Gastroesophageal sphincter (tissue), 4 donors: ENCODE data around the gene AMMECR1. TPM values are rescaled to one million over a fixed set of nuclear protein-coding genes. Genes with fewer than 3 reads are reported as not detected.

Experiments
- ATAC-seq: fragments of 150-250 bp; one replicate; pipeline ENCODE4 v1.9.1; 2016; ENCODE audit warnings: mild to moderate bottlenecking, moderate library complexity
- H3K27ac ChIP-seq, 4 donors: fragments of 200-600 bp; sonication (generic) in 3 of 4; 1 replicate in 3 of 4; 2 replicates in 1 of 4; pipeline ENCODE4 v1.5.1; 2016 to 2019
- H3K27me3 ChIP-seq: fragments of 200-600 bp; sonication (generic); one replicate; pipeline ENCODE4 v1.5.1; 2019
- H3K36me3 ChIP-seq, 2 donors: fragments of 200-600 bp; sonication (generic); one replicate each; pipeline ENCODE4 v1.5.1; 2019; ENCODE audit warnings: control low read depth in 1 of 2
- H3K4me1 ChIP-seq, 3 donors: fragments of 200-600 bp; sonication (generic); 1 replicate in 2 of 3; 2 replicates in 1 of 3; pipeline ENCODE4 v1.5.1; 2016 to 2019; ENCODE audit warnings: control low read depth in 2 of 3
- H3K4me3 ChIP-seq, 2 donors: fragments of 200-600 bp; sonication (generic); one replicate each; pipeline ENCODE4 v1.5.1; 2019; ENCODE audit warnings: mild to moderate bottlenecking in 1 of 2, moderate library complexity in 1 of 2
- H3K9me3 ChIP-seq, 3 donors: fragments of 200-600 bp; sonication (generic); one replicate each; pipeline ENCODE4 v1.5.1; 2017 to 2019; ENCODE audit warnings: control low read depth in 2 of 3
- EP300 ChIP-seq: sonication (generic); formaldehyde crosslinking; IDR thresholded peaks from one replicate; pipeline ENCODE4 v1.6.1; 2017; ENCODE audit warnings: antibody characterized with exemption, mild to moderate bottlenecking
- POLR2A ChIP-seq, 2 donors: fragments of 450-650 bp; IDR thresholded peaks; one replicate each; pipeline ENCODE4 v1.6.1; 2017; ENCODE audit warnings: antibody characterized with exemption in 2 of 2, mild to moderate bottlenecking in 2 of 2, moderate library complexity in 1 of 2
- POLR2AphosphoS5 ChIP-seq: sonication (generic); formaldehyde crosslinking; IDR thresholded peaks from one replicate; pipeline ENCODE4 v1.6.1; 2017; ENCODE audit warnings: antibody characterized with exemption
- WGBS, 2 donors: methylation state at CpG; one replicate each; pipeline ENCODE4 v1.1.5; 2018; ENCODE audit warnings: low coverage in 1 of 2; 5-methylcytosine and 5-hydroxymethylcytosine counted together
- total RNA-seq, 4 donors: library from RNA; depleted of rRNA; stranded (reverse); fragments of >200 nt; gene quantifications; one replicate each; pipeline ENCODE4 v1.1.0, GENCODE V29; 2016
- TF ChIP-seq, protein P1 (sequence below), 4 experiments: fragments of 200-600 bp in 2 of 4; fragments of 450-650 bp in 2 of 4; sonication (generic) in 1 of 4; IDR thresholded peaks; one replicate each; pipeline ENCODE4 v1.5.1; 2017 to 2019; ENCODE audit warnings: antibody characterized with exemption in 4 of 4, mild to moderate bottlenecking in 2 of 4, moderate library complexity in 2 of 4

The AMMECR1 gene
- total RNA-seq, 4 donors from 2014 or later, result 2.6 to 6.8 (median 3.6) TPM

DNA sequence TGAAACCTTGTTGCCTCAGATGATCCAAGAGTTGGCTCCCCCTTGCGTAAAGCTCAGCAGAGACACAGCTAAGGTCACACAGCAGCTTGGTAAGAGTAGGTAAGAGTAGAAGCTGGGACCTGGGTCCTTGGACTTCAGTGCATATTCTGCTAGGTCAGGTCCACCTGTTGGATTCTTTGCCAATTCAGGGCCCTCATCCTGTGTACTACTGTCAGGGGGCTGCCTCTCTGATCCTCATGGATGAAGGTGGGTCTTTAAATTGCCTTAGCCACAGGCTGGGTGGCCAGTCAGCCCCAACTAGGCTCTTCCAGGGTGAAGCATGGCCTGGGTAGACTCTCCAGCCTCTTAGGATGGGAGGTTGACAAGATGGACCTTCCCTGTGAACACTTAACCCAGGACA lies 155.8 kb downstream of the AMMECR1 start:
- Histone ChIP-seq H3K36me3 (no peaks in the 10 kb centered on the region), H3K27ac (no peak overlapping the region), H3K27me3 (no peaks in the 10 kb centered on the region), H3K4me1 (no peaks in the 10 kb centered on the region), H3K4me3 (no peak overlapping the region), H3K9me3 (no peaks in the 10 kb centered on the region)
- no peak for ATAC-seq
- WGBS, 2 donors, result 100% methylated on average over 1 of the region's 1 CpG; no CpG with 5 or more reads in 1 of the 2 donors
- TF ChIP-seq POLR2A (IDR thresholded peaks at IDR 0.05) (no peak), EP300 (no peak), POLR2AphosphoS5 (no peak)
- TF ChIP-seq, protein P1, sequence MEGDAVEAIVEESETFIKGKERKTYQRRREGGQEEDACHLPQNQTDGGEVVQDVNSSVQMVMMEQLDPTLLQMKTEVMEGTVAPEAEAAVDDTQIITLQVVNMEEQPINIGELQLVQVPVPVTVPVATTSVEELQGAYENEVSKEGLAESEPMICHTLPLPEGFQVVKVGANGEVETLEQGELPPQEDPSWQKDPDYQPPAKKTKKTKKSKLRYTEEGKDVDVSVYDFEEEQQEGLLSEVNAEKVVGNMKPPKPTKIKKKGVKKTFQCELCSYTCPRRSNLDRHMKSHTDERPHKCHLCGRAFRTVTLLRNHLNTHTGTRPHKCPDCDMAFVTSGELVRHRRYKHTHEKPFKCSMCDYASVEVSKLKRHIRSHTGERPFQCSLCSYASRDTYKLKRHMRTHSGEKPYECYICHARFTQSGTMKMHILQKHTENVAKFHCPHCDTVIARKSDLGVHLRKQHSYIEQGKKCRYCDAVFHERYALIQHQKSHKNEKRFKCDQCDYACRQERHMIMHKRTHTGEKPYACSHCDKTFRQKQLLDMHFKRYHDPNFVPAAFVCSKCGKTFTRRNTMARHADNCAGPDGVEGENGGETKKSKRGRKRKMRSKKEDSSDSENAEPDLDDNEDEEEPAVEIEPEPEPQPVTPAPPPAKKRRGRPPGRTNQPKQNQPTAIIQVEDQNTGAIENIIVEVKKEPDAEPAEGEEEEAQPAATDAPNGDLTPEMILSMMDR (IDR thresholded peaks at IDR 0.05), result no peak

DNA sequence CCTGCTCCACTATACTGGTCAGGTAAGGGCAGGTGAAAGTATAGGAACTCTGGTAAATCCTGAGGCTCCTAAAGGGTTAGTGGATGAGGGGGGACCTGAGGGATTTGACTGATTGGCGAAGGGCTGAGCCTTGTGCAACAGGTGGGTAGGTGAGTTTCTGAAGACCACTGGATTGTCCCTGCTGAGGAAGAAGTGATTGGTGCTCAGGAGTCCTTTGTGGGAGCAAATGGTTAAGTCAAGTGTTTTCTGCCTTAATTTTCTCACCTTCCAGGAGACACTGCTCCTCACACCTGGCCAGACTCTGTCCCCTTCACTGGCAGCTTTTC lies 156.6 kb downstream of the AMMECR1 start:
- no peaks in the 10 kb centered on the region for H3K27me3 ChIP-seq
- ATAC-seq, result no peak
- WGBS, 2 donors, result no CpG with 5 or more reads among the region's 1 CpG
- no peak overlapping the region for H3K4me3 ChIP-seq
- H3K4me1 ChIP-seq, result no peaks in the 10 kb centered on the region
- H3K9me3 ChIP-seq, result no peaks in the 10 kb centered on the region
- no peak overlapping the region for H3K27ac ChIP-seq
- no peaks in the 10 kb centered on the region for H3K36me3 ChIP-seq
- TF ChIP-seq EP300 (no peak), POLR2AphosphoS5 (no peak), POLR2A (IDR thresholded peaks at IDR 0.05) (no peak)
- TF ChIP-seq, protein P1 (IDR thresholded peaks at IDR 0.05), result no peak

DNA sequence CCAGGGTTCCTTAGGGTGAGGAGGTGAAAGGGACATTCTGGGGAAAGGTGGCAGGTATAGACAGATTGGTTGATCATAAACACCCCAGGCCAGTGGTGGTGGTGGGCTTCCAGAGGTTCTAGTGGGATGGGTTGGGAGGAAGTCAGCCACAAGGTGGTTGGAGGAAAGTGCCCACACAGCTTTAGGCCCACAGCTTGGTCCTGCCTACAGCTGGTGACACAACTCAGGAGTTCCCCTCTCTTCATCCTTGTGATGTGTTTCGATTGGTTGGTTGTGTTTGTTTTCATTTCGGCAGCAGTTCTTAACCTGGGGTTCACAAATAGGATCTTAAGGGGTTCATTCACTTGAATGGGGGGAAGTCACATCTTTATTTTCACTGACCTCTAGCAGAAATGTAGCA lies 158.0 kb downstream of the AMMECR1 start:
- no peaks in the 10 kb centered on the region for H3K4me1 ChIP-seq
- H3K27me3 ChIP-seq, result no peaks in the 10 kb centered on the region
- 44% methylated on average over 2 of the region's 2 CpGs; no CpG with 5 or more reads in 1 of the 2 donors for WGBS, 2 donors
- no peaks in the 10 kb centered on the region for H3K9me3 ChIP-seq
- no peak overlapping the region for H3K27ac ChIP-seq
- no peak for ATAC-seq
- H3K36me3 ChIP-seq, result no peaks in the 10 kb centered on the region
- no peak overlapping the region for H3K4me3 ChIP-seq
- no peak for TF ChIP-seq EP300

DNA sequence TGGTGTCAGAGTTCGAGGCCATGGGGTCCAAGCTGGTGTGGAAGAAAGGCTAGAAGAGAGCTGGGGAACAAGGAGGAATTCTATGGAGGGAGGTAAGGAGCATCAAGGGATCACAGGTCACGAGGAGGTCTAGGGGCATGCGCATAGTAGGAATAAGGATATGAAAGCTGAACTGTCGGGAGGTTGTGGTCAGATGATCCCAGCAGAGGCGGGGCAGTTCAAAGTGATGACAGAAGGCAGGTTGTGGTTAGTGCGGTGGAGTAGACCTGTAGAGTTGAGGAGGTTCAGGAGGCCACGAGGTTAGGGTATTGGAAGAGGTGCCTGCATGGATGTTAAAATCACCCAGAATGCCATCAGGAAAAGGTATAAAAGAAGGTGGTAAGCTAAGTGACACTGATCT lies 158.7 kb downstream of the AMMECR1 start:
- Histone ChIP-seq H3K9me3 (no peaks in the 10 kb centered on the region), H3K27me3 (no peaks in the 10 kb centered on the region), H3K4me3 (no peak overlapping the region), H3K4me1 (no peaks in the 10 kb centered on the region), H3K36me3 (no peaks in the 10 kb centered on the region), H3K27ac (no peak overlapping the region)
- no peak for TF ChIP-seq EP300
- ATAC-seq, result no peak
- 81 to 83% methylated on average over 5 to 7 of the region's 7 CpGs for WGBS, 2 donors

DNA sequence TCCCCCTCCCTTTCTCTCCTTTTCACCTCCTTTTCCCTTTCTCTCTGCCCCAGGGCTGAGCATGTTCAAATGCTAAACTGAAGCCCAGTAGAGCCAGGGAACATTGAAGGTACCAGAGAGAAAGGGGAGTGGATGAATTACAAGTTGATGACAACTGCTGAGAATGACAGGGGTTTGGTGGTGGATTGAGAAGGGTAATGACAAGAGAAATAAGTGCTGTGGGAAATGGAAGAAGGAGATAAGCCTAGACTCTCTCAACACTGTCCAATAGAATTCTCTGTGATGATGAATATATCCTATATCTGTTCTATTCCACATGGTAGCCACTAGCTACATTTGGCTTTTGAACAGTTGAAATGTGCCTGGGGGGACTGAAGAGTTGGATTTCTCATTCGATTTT lies 160.4 kb downstream of the AMMECR1 start:
- Histone ChIP-seq H3K36me3 (no peaks in the 10 kb centered on the region), H3K27ac (no peak overlapping the region), H3K27me3 (no peaks in the 10 kb centered on the region), H3K4me1 (no peaks in the 10 kb centered on the region), H3K4me3 (no peak overlapping the region), H3K9me3 (no peaks in the 10 kb centered on the region)
- TF ChIP-seq POLR2A (IDR thresholded peaks at IDR 0.05) (no peak), EP300 (no peak), POLR2AphosphoS5 (no peak)
- TF ChIP-seq, protein P1 (IDR thresholded peaks at IDR 0.05), result no peak
- ATAC-seq, result no peak
- 60 to 100% methylated on average over 1 of the region's 1 CpG for WGBS, 2 donors

DNA sequence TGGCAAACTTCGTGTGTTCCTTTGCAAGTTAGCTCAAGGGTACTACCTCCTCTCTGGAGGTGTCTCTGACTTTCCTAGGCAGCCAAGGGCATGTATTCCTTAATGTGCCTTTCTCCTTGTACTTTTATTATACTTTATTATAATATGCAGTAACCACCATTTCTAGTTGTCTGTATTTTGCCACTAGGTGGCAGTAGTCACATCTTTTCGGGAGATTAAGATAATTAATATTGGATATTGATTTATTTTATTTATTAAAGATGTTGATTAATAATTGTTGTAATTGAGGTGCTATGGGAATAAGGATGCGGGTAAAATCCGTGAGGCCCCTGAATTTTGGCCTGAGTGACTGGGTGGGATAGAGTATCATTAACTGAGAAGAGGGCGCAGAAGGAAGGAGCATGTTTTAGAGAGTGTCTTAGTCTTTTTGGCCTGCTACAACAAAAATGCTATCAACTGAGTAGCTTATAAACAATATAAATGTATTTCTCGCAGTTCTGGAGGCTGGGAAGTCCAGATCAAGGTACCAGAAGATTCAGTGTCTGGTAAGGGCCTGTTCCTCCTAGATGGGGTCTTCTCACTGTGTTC lies 161.6 kb downstream of the AMMECR1 start:
- TF ChIP-seq POLR2AphosphoS5, result no peak
- TF ChIP-seq, protein P1 (IDR thresholded peaks at IDR 0.05), result peak in 3 of 4 experiments; percentile 5 to 46 (median 37)
- Histone ChIP-seq H3K27ac (no peak overlapping the region), H3K36me3 (no peaks in the 10 kb centered on the region), H3K9me3 (no peaks in the 10 kb centered on the region), H3K4me3 (no peak overlapping the region), H3K4me1 (no peaks in the 10 kb centered on the region), H3K27me3 (no peaks in the 10 kb centered on the region)
- ATAC-seq, result no peak
- WGBS, 2 donors, result 63 to 93% methylated on average over 5 to 6 of the region's 6 CpGs
